Measurements from ENCODE around the gene TSSK3.
A peak's percentile ranks its signal among the peaks of the same experiment; 100 is the strongest.

The TSSK3 gene

GRCh38 chr1:32386676-32387392 is 24.5 kb downstream of the TSSK3 start:
- peaks cover 76% of the 10 kb centered on the region for H3K36me3 ChIP-seq

GRCh38 chr1:32388641-32389040 is 26.3 kb downstream of the TSSK3 start:
- no peak overlapping the region for H3K4me3 ChIP-seq (ENCODE audit: low read depth in 1 of 2, low read length in 1 of 2)
- no peaks in the 10 kb centered on the region for H3K9me3 ChIP-seq
- no peak for TF ChIP-seq CTCF (IDR thresholded peaks at IDR 0.05)
- no peak overlapping the region for H3K27ac ChIP-seq
- H3K36me3 ChIP-seq: peaks cover 58% of the 10 kb centered on the region
- peaks cover 38 to 41% of the 10 kb centered on the region in 2 experiments for H3K4me1 ChIP-seq (ENCODE audit: control insufficient read depth in 1 of 2, insufficient read depth in 1 of 2, low read depth in 1 of 2, low read length in 1 of 2)
- H3K27me3 ChIP-seq: no peaks in the 10 kb centered on the region

More at GRCh38 chr1:32386676-32387392, 24.5 kb downstream of the TSSK3 start:
- TF ChIP-seq CTCF (IDR thresholded peaks at IDR 0.05): no peak
- Histone ChIP-seq H3K27ac (no peak overlapping the region), H3K9me3 (no peaks in the 10 kb centered on the region), H3K27me3 (no peaks in the 10 kb centered on the region), H3K4me3 (ENCODE audit: low read depth in 1 of 2, low read length in 1 of 2) (no peak overlapping the region), H3K4me1 (ENCODE audit: control insufficient read depth in 1 of 2, insufficient read depth in 1 of 2, low read depth in 1 of 2, low read length in 1 of 2) (peaks cover 20 to 23% of the 10 kb centered on the region in 2 experiments)

- peaks cover 51 to 52% of the 10 kb centered on the region in 2 experiments for H3K4me1 ChIP-seq (ENCODE audit: control insufficient read depth in 1 of 2, insufficient read depth in 1 of 2, low read depth in 1 of 2, low read length in 1 of 2)
- H3K27me3 ChIP-seq: no peaks in the 10 kb centered on the region
- peak overlapping the region; percentile 88 for H3K27ac ChIP-seq
- H3K9me3 ChIP-seq: no peaks in the 10 kb centered on the region
- TF ChIP-seq CTCF (IDR thresholded peaks at IDR 0.05): no peak
- no peak overlapping the region for H3K4me3 ChIP-seq (ENCODE audit: low read depth in 1 of 2, low read length in 1 of 2)
- H3K36me3 ChIP-seq: peaks cover 33% of the 10 kb centered on the region
These were observed 28.8 kb downstream of the TSSK3 start for GRCh38 chr1:32390904-32391870.

GRCh38 chr1:32392325-32392724 is 30.0 kb downstream of the TSSK3 start:
- TF ChIP-seq CTCF (IDR thresholded peaks at IDR 0.05): no peak
- H3K27ac ChIP-seq: peak overlapping the region; percentile 88
- no peaks in the 10 kb centered on the region for H3K27me3 ChIP-seq
- no peaks in the 10 kb centered on the region for H3K9me3 ChIP-seq
- H3K4me1 ChIP-seq (ENCODE audit: control insufficient read depth in 1 of 2, insufficient read depth in 1 of 2, low read depth in 1 of 2, low read length in 1 of 2): peaks cover 51 to 52% of the 10 kb centered on the region in 2 experiments
- H3K36me3 ChIP-seq: peaks cover 22% of the 10 kb centered on the region
- H3K4me3 ChIP-seq (ENCODE audit: low read depth in 1 of 2, low read length in 1 of 2): no peak overlapping the region

- peak overlapping the region; percentile 88 for H3K27ac ChIP-seq
- peak overlapping the region; percentile 73 to 93 for H3K4me3 ChIP-seq (ENCODE audit: low read depth in 1 of 2, low read length in 1 of 2)
- no peaks in the 10 kb centered on the region for H3K27me3 ChIP-seq
- H3K4me1 ChIP-seq (ENCODE audit: control insufficient read depth in 1 of 2, insufficient read depth in 1 of 2, low read depth in 1 of 2, low read length in 1 of 2): peaks cover 51 to 52% of the 10 kb centered on the region in 2 experiments
- H3K36me3 ChIP-seq: peaks cover 14% of the 10 kb centered on the region
- no peak for TF ChIP-seq CTCF (IDR thresholded peaks at IDR 0.05)
- H3K9me3 ChIP-seq: no peaks in the 10 kb centered on the region
These were observed 30.8 kb downstream of the TSSK3 start for GRCh38 chr1:32393136-32393535.

Data from neutrophil (primary cell).